Endothelial cell of umbilical vein (primary cell): ENCODE data around the gene GULP1. TPM values are rescaled to one million over a fixed set of nuclear protein-coding genes. Genes with fewer than 3 reads are reported as not detected.

Source experiments
- BruUV-seq: library from RNA; stranded (reverse); fragments of 400-500 nt; replicated peaks from 2 replicates; lab custom pipeline; 2021; lab: Mats Ljungman, UMichigan
- CTCF ChIA-PET: fragments of 300-600, 350-600 bp; sonication (Branson Sonifier 250); formaldehyde crosslinking; loops from one replicate; lab custom pipeline; 2021; ENCODE audit warnings: antibody characterized with exemption, inconsistent platforms; lab: Charles Lee
- POLR2A ChIA-PET: fragments of 300-600, 350-600 bp; sonication (Branson Sonifier 250); formaldehyde crosslinking; loops from one replicate; lab custom pipeline; 2021; ENCODE audit warnings: antibody characterized with exemption, inconsistent platforms; lab: Charles Lee
- DNase-seq: peaks from one replicate; pipeline ENCODE4 v3.0.0-alpha.2; 2011; ENCODE audit warnings: low read depth, low spot score
- FAIRE-seq: peaks from 2 replicates; lab custom pipeline; 2011; peaks lifted over from hg19 to GRCh38; lab: Jason Lieb, UNC
- H2AFZ ChIP-seq: 2 replicates; pipeline ENCODE4 v1.6.0; 2012; ENCODE audit warnings: low read depth, low read length, control low read depth, inconsistent platforms
- H3K27ac ChIP-seq: 2 replicates; pipeline ENCODE4 v1.5.1; 2011; ENCODE audit warnings: low read depth, mild to moderate bottlenecking, control low read depth, low read length, moderate library complexity; ENCODE audit not compliant: insufficient read depth
- H3K27me3 ChIP-seq, 2 experiments: 2 replicates each; pipeline versions ENCODE4 v1.6.0 to v1.6.1; 2011; ENCODE audit warnings: low read length in 2 of 2, mixed read lengths in 1 of 2; ENCODE audit not compliant: control insufficient read depth in 2 of 2, insufficient read depth in 2 of 2
- H3K36me3 ChIP-seq, 2 experiments: 2 replicates in 1 of 2; 3 replicates in 1 of 2; pipeline ENCODE4 v1.5.1; 2011; ENCODE audit warnings: low read length in 2 of 2, mild to moderate bottlenecking in 1 of 2, moderate library complexity in 1 of 2; ENCODE audit not compliant: control insufficient read depth in 2 of 2, insufficient read depth in 2 of 2; ENCODE audit errors: extremely low read depth in 1 of 2
- H3K4me1 ChIP-seq: 3 replicates; pipeline ENCODE4 v1.5.1; 2011; ENCODE audit warnings: mild to moderate bottlenecking, low read length; ENCODE audit not compliant: control insufficient read depth, insufficient read depth; ENCODE audit errors: extremely low read depth
- H3K4me2 ChIP-seq: 2 replicates; pipeline ENCODE4 v1.6.1; 2011; ENCODE audit warnings: low read length, control low read depth, mixed read lengths; ENCODE audit not compliant: insufficient read depth
- H3K4me3 ChIP-seq, 3 experiments: fragments of 200-600 bp in 1 of 3; sonication (generic), shearing (Covaris generic) in 1 of 3; replicated peaks in 1 of 3; 2 replicates each; pipeline ENCODE4 v1.5.1; 2011 to 2016; ENCODE audit warnings: control low read depth in 3 of 3, low read length in 3 of 3, mild to moderate bottlenecking in 2 of 3, inconsistent platforms in 1 of 3, low read depth in 1 of 3, moderate library complexity in 1 of 3; ENCODE audit not compliant: insufficient read depth in 1 of 3
- H3K79me2 ChIP-seq: 2 replicates; pipeline ENCODE4 v1.6.0; 2012; ENCODE audit warnings: low read length, inconsistent platforms; ENCODE audit not compliant: control insufficient read depth, insufficient read depth
- H3K9ac ChIP-seq: replicated peaks from 2 replicates; pipeline ENCODE3; 2011; ENCODE audit warnings: low read length, control low read depth; ENCODE audit not compliant: insufficient read depth; ENCODE audit errors: extremely low read depth
- H3K9me1 ChIP-seq: replicated peaks from 3 replicates; pipeline ENCODE4 v1.6.0; 2011; ENCODE audit warnings: mild to moderate bottlenecking, low read length; ENCODE audit not compliant: control insufficient read depth, insufficient read depth; ENCODE audit errors: extremely low read depth
- H3K9me3 ChIP-seq: replicated peaks from 2 replicates; pipeline ENCODE4 v1.5.1; 2012; ENCODE audit warnings: low read length, inconsistent platforms; ENCODE audit not compliant: control insufficient read depth, insufficient read depth
- H4K20me1 ChIP-seq: replicated peaks from 2 replicates; pipeline ENCODE3; 2011; ENCODE audit warnings: mild to moderate bottlenecking, low read length; ENCODE audit not compliant: control insufficient read depth, insufficient read depth; ENCODE audit errors: extremely low read depth
- EZH2 ChIP-seq: IDR thresholded peaks from 2 replicates; pipeline ENCODE4 v1.6.1; 2012; ENCODE audit warnings: borderline replicate concordance, low read depth, mild to moderate bottlenecking, moderate library complexity, low read length, inconsistent platforms; ENCODE audit not compliant: severe bottlenecking
- FOS ChIP-seq: IDR thresholded peaks from 2 replicates; pipeline ENCODE4 v1.6.1; 2011; ENCODE audit warnings: mild to moderate bottlenecking, low read length, moderate library complexity, borderline replicate concordance; ENCODE audit not compliant: insufficient read depth
- GATA2 ChIP-seq: IDR thresholded peaks from 2 replicates; pipeline ENCODE4 v1.7.0; 2011; ENCODE audit warnings: low read depth, mild to moderate bottlenecking, moderate library complexity, mixed read lengths, low read length; ENCODE audit not compliant: insufficient read length, insufficient read depth
- JUN ChIP-seq: IDR thresholded peaks from 2 replicates; pipeline ENCODE4 v1.6.1; 2011; ENCODE audit warnings: borderline replicate concordance, low read depth; ENCODE audit not compliant: insufficient read length, insufficient read depth
- MYC ChIP-seq: IDR thresholded peaks from one replicate; pipeline ENCODE4 v1.6.1; 2011; ENCODE audit warnings: mild to moderate bottlenecking, low read depth, low read length
- POLR2A ChIP-seq: IDR thresholded peaks from 2 replicates; pipeline ENCODE4 v1.6.1; 2012; ENCODE audit warnings: low read depth, mild to moderate bottlenecking, control low read depth, low read length
- POLR2AphosphoS5 ChIP-seq: IDR thresholded peaks from 2 replicates; pipeline ENCODE4 v1.6.1; 2012; ENCODE audit warnings: low read depth, mild to moderate bottlenecking, control low read depth, low read length, moderate library complexity; ENCODE audit not compliant: insufficient read depth
- dilution Hi-C: fragments of 300-500 bp; cut with MboI; formaldehyde crosslinking; loops from one replicate; pipeline ENCODE4 v1.15.0; 2019; ENCODE audit warnings: low sequenced_read_pairs; ENCODE audit not compliant: extremely low pct_ligation_motif_present
- intact Hi-C: fragments of 100-400 bp; cut with micrococcal nuclease; formaldehyde crosslinking; loops from one replicate; pipeline ENCODE4 v1.10.0; 2022
- polyA plus RNA-seq, 4 experiments: library from polyadenylated mRNA; depleted of rRNA in 3 of 4; stranded (reverse) in 3 of 4; unstranded in 1 of 4; fragments of >200 nt; gene quantifications; 2 replicates each; pipeline versions ENCODE4 v1.2.1 to v1.2.3, GENCODE V29; 2011 to 2012; ENCODE audit warnings: missing spikeins in 1 of 4
- total RNA-seq: library from RNA; stranded (reverse); gene quantifications from 2 replicates; pipeline ENCODE4 v1.2.3, GENCODE V29; 2021
- TF ChIP-seq, protein P1 (sequence below), 2 donors: IDR thresholded peaks; 1 replicate in 1 of 2; 2 replicates in 1 of 2; pipeline ENCODE4 v1.5.1; 2011; ENCODE audit warnings: low read length in 2 of 2, mild to moderate bottlenecking in 2 of 2, moderate library complexity in 2 of 2, control low read depth in 1 of 2, inconsistent platforms in 1 of 2, low read depth in 1 of 2; ENCODE audit not compliant: insufficient read depth in 1 of 2; ENCODE audit errors: extremely low read depth in 1 of 2
- TF ChIP-seq, protein P2 (sequence below): IDR thresholded peaks from 2 replicates; pipeline ENCODE4 v1.6.1; 2011; ENCODE audit not compliant: insufficient read depth, insufficient read length

The GULP1 gene
- total and polyA plus RNA-seq, 2 donors (not counting 3 experiments of a cell fraction or from before 2014, with no cell fraction given) = 24.4 to 53.8 TPM

- Histone ChIP-seq H3K9ac (no peak overlapping the region), H3K36me3 (no peaks in the 10 kb centered on the region), H3K9me3 (no peaks in the 10 kb centered on the region), H3K4me1 (no peaks in the 10 kb centered on the region), H3K9me1 (no peaks in the 10 kb centered on the region), H3K79me2 (peaks cover 11% of the 10 kb centered on the region), H3K4me2 (no peak overlapping the region), H3K4me3 (no peak overlapping the region), H2AFZ (no peak overlapping the region), H3K27me3 (no peaks in the 10 kb centered on the region), H3K27ac (no peak overlapping the region), H4K20me1 (peaks cover 3% of the 10 kb centered on the region)
- intact Hi-C loops (no loop called here), dilution Hi-C loops (no loop called here)
- TF ChIP-seq GATA2 = no peak
- TF ChIP-seq, protein P1, sequence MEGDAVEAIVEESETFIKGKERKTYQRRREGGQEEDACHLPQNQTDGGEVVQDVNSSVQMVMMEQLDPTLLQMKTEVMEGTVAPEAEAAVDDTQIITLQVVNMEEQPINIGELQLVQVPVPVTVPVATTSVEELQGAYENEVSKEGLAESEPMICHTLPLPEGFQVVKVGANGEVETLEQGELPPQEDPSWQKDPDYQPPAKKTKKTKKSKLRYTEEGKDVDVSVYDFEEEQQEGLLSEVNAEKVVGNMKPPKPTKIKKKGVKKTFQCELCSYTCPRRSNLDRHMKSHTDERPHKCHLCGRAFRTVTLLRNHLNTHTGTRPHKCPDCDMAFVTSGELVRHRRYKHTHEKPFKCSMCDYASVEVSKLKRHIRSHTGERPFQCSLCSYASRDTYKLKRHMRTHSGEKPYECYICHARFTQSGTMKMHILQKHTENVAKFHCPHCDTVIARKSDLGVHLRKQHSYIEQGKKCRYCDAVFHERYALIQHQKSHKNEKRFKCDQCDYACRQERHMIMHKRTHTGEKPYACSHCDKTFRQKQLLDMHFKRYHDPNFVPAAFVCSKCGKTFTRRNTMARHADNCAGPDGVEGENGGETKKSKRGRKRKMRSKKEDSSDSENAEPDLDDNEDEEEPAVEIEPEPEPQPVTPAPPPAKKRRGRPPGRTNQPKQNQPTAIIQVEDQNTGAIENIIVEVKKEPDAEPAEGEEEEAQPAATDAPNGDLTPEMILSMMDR (IDR thresholded peaks at IDR 0.05; ENCODE audit: extremely low read depth in 1 of 2, insufficient read depth in 1 of 2, low read depth in 1 of 2, low read length in 2 of 2) = no peak
- TF ChIP-seq JUN = no peak
- TF ChIP-seq, protein P2, sequence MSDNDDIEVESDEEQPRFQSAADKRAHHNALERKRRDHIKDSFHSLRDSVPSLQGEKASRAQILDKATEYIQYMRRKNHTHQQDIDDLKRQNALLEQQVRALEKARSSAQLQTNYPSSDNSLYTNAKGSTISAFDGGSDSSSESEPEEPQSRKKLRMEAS = no peak
- TF ChIP-seq FOS = no peak
- TF ChIP-seq POLR2A = no peak
- no peak for TF ChIP-seq POLR2AphosphoS5
- no peak for TF ChIP-seq MYC
- no peak for TF ChIP-seq EZH2
- ChIA-PET POLR2A (no interaction called here), CTCF (interaction anchor here (1.5 to 1.6 kb wide), 2 partner anchors 16 to 68 kb away, joined by 3 to 5 read pairs; no protein-coding TSS in a partner anchor)
- DNase-seq = no peak
- no peak for FAIRE-seq
- BruUV-seq = no TSS peak
Measured at GRCh38 chr2:188353282-188353681, 61.6 kb downstream of the GULP1 start.
